H1 (cell line): ENCODE data around the gene SLC7A11. TPM values are rescaled to one million over a fixed set of nuclear protein-coding genes. Genes with fewer than 3 reads are reported as not detected.

Source experiments
- NANOG ChIP-seq: IDR thresholded peaks from 2 replicates; pipeline ENCODE4 v1.6.1; 2011; ENCODE audit warnings: low read length, low read depth, mild to moderate bottlenecking, inconsistent platforms; ENCODE audit not compliant: insufficient read depth, poor library complexity, severe bottlenecking
- NRF1 ChIP-seq: IDR thresholded peaks from 2 replicates; pipeline ENCODE4 v1.6.1; 2011; ENCODE audit warnings: mild to moderate bottlenecking, low read depth, low read length, improper control_type of control experiment
- POLR2AphosphoS5 ChIP-seq: IDR thresholded peaks from 2 replicates; pipeline ENCODE4 v1.6.1; 2011; ENCODE audit warnings: low read depth, low read length
- polyA plus RNA-seq, 7 experiments: library from polyadenylated mRNA; depleted of rRNA in 3 of 7; stranded (reverse) in 5 of 7; unstranded in 2 of 7; fragments of >200 nt in 5 of 7; fragments of 200-250 nt in 2 of 7; gene quantifications; 1 replicate in 5 of 7; 2 replicates in 1 of 7; 4 replicates in 1 of 7; pipeline versions ENCODE4 v1.2.1 to v1.2.3, GENCODE V29; 2011 to 2013; ENCODE audit warnings: missing spikeins in 2 of 7, mixed read lengths in 2 of 7
- total RNA-seq: library from RNA; stranded (reverse); fragmentation: NEBNext Ultra II Directional; extraction: Animal tissue kit (Norgen Biotek cat#: 25700); gene quantifications from 2 replicates; pipeline ENCODE4 v1.2.1, GENCODE V29; 2021
- TF ChIP-seq, protein P1 (sequence below), 3 experiments: IDR thresholded peaks; 1 replicate in 2 of 3; 2 replicates in 1 of 3; pipeline versions ENCODE4 v1.5.1 to v1.6.1; 2011; ENCODE audit warnings: low read length in 3 of 3, mild to moderate bottlenecking in 3 of 3, inconsistent platforms in 2 of 3, low read depth in 1 of 3, moderate library complexity in 1 of 3; ENCODE audit not compliant: insufficient read depth in 1 of 3; ENCODE audit errors: control extremely low read depth in 1 of 3

SLC7A11 gene
- total and polyA plus RNA-seq, 2 of the 8 experiments (the other 6 are each of a cell fraction or from before 2014, with no cell fraction given): 6.6 to 17.0 TPM

DNA sequence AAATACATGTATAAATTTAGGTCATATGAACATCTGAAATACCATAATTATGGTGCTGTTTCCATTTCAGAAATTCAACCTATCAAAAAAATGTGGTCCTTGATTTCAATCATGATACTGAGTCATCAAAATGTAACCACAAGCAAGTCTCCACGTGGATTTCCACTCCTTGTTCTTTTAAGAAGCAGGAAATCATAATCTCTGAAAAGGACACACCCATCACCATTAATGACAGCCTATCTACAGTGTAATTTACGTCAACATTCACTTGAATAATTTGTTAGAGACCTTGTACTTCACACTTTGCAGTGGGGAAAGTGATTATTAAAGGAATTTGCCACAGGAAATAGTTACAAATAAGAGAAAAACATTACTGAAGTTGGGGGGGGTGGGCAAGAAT is 17.7 kb upstream of the SLC7A11 start (continued):
- TF ChIP-seq, protein P1, sequence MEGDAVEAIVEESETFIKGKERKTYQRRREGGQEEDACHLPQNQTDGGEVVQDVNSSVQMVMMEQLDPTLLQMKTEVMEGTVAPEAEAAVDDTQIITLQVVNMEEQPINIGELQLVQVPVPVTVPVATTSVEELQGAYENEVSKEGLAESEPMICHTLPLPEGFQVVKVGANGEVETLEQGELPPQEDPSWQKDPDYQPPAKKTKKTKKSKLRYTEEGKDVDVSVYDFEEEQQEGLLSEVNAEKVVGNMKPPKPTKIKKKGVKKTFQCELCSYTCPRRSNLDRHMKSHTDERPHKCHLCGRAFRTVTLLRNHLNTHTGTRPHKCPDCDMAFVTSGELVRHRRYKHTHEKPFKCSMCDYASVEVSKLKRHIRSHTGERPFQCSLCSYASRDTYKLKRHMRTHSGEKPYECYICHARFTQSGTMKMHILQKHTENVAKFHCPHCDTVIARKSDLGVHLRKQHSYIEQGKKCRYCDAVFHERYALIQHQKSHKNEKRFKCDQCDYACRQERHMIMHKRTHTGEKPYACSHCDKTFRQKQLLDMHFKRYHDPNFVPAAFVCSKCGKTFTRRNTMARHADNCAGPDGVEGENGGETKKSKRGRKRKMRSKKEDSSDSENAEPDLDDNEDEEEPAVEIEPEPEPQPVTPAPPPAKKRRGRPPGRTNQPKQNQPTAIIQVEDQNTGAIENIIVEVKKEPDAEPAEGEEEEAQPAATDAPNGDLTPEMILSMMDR (IDR thresholded peaks at IDR 0.05; ENCODE audit: control extremely low read depth in 1 of 3, insufficient read depth in 1 of 3, low read depth in 1 of 3, low read length in 3 of 3): no peak
- TF ChIP-seq POLR2AphosphoS5 (no peak), NANOG (no peak), NRF1 (no peak)
